Progenitor cell of endocrine pancreas (in vitro differentiated cells): Measurements from ENCODE around the gene BRIP1. TPM values are rescaled to one million over a fixed set of nuclear protein-coding genes. Genes with fewer than 3 reads are reported as not detected.
"Not testable (repeated sequence)": the region's sequence is repeated elsewhere in the genome, so short reads cannot be mapped to it uniquely, and the experiment has no call there.

Experiments used
- DNase-seq: peaks from one replicate; pipeline ENCODE4 v3.0.0; 2021; ENCODE audit warnings: low spot score; ENCODE audit not compliant: unreplicated experiment
- H3K27ac Mint-ChIP-seq: 2 replicates; pipeline ENCODE4 v1.8.0; 2021; ENCODE audit warnings: mild to moderate bottlenecking, moderate library complexity, mixed read lengths
- H3K27me3 Mint-ChIP-seq: 2 replicates; pipeline ENCODE4 v1.8.0; 2021; ENCODE audit warnings: mixed read lengths
- H3K36me3 Mint-ChIP-seq: 2 replicates; pipeline ENCODE4 v1.8.0; 2022; ENCODE audit warnings: mixed read lengths; ENCODE audit not compliant: insufficient read depth
- H3K4me1 Mint-ChIP-seq: 2 replicates; pipeline ENCODE4 v1.8.0; 2021; ENCODE audit warnings: low read depth, mixed read lengths
- H3K4me3 Mint-ChIP-seq: 2 replicates; pipeline ENCODE4 v1.8.0; 2021; ENCODE audit warnings: low read depth, mild to moderate bottlenecking, moderate library complexity, mixed read lengths
- H3K9me3 Mint-ChIP-seq: 2 replicates; pipeline ENCODE4 v1.8.0; 2021; ENCODE audit warnings: low read depth, mixed read lengths
- CTCF ChIP-seq: fragments of 200-600 bp; sonication (generic); IDR thresholded peaks from one replicate; pipeline ENCODE4 v1.5.0; 2021; ENCODE audit warnings: antibody characterized with exemption, mild to moderate bottlenecking; ENCODE audit not compliant: unreplicated experiment
- total RNA-seq: library from RNA; stranded (reverse); gene quantifications from 2 replicates; pipeline ENCODE4 v1.2.1, GENCODE V29; 2021

Gene BRIP1
- total RNA-seq, 1 donor from 2014 or later: 13.5 TPM

- H3K4me1 Mint-ChIP-seq: peaks cover 2% of the 10 kb centered on the region
- H3K4me3 Mint-ChIP-seq: no peak overlapping the region
- H3K9me3 Mint-ChIP-seq: peaks cover 23% of the 10 kb centered on the region
- no peak for DNase-seq
- no peak for TF ChIP-seq CTCF
- H3K36me3 Mint-ChIP-seq: peaks cover 32% of the 10 kb centered on the region
- H3K27me3 Mint-ChIP-seq: no peaks in the 10 kb centered on the region
- no peak overlapping the region for H3K27ac Mint-ChIP-seq
Measured at GRCh38 chr17:61828694-61829093, 34.6 kb downstream of the BRIP1 start.

- H3K27me3 Mint-ChIP-seq: no peaks in the 10 kb centered on the region
- no peak for DNase-seq
- peaks cover 23% of the 10 kb centered on the region for H3K9me3 Mint-ChIP-seq
- H3K27ac Mint-ChIP-seq: no peak overlapping the region
- H3K4me1 Mint-ChIP-seq: peaks cover 2% of the 10 kb centered on the region
- TF ChIP-seq CTCF: no peak
- H3K36me3 Mint-ChIP-seq: peaks cover 34% of the 10 kb centered on the region
- H3K4me3 Mint-ChIP-seq: no peak overlapping the region
Measured at GRCh38 chr17:61827649-61828395, 35.5 kb downstream of the BRIP1 start.

GRCh38 chr17:61826866-61827265 lies 36.5 kb downstream of the BRIP1 start:
- peaks cover 23% of the 10 kb centered on the region for H3K9me3 Mint-ChIP-seq
- DNase-seq, H3K4me1 Mint-ChIP-seq, H3K4me3 Mint-ChIP-seq, H3K27me3 Mint-ChIP-seq, H3K27ac Mint-ChIP-seq: not testable (repeated sequence)
- H3K36me3 Mint-ChIP-seq: peaks cover 35% of the 10 kb centered on the region

GRCh38 chr17:61826198-61826597 lies 37.1 kb downstream of the BRIP1 start:
- not testable (repeated sequence) for H3K4me1 Mint-ChIP-seq, H3K27me3 Mint-ChIP-seq, DNase-seq, H3K4me3 Mint-ChIP-seq, H3K27ac Mint-ChIP-seq
- Mint-ChIP-seq H3K36me3 (peaks cover 38% of the 10 kb centered on the region), H3K9me3 (peaks cover 26% of the 10 kb centered on the region)

GRCh38 chr17:61825448-61826137 lies 37.7 kb downstream of the BRIP1 start:
- no peak for DNase-seq
- no peaks in the 10 kb centered on the region for H3K27me3 Mint-ChIP-seq
- H3K4me3 Mint-ChIP-seq: no peak overlapping the region
- H3K9me3 Mint-ChIP-seq: peaks cover 26% of the 10 kb centered on the region
- TF ChIP-seq CTCF: no peak
- peaks cover 2% of the 10 kb centered on the region for H3K4me1 Mint-ChIP-seq
- H3K36me3 Mint-ChIP-seq: peaks cover 40% of the 10 kb centered on the region
- H3K27ac Mint-ChIP-seq: no peak overlapping the region

GRCh38 chr17:61822326-61823285 lies 40.7 kb downstream of the BRIP1 start:
- no peak for TF ChIP-seq CTCF
- Mint-ChIP-seq H3K27me3 (no peaks in the 10 kb centered on the region), H3K36me3 (peaks cover 35% of the 10 kb centered on the region)

More at GRCh38 chr17:61822326-61823285, 40.7 kb downstream of the BRIP1 start:
- H3K4me3 Mint-ChIP-seq: no peak overlapping the region
- peaks cover 2% of the 10 kb centered on the region for H3K4me1 Mint-ChIP-seq
- H3K9me3 Mint-ChIP-seq: peaks cover 18% of the 10 kb centered on the region
- DNase-seq: no peak
- H3K27ac Mint-ChIP-seq: peak overlapping the region; percentile 26
